ENCODE measurements around the gene PHC1.

- TF ChIP-seq GATA3 (IDR thresholded peaks at IDR 0.05; ENCODE audit: low read depth, low read length), result no peak
- no peak for TF ChIP-seq GATA2 (IDR thresholded peaks at IDR 0.05; ENCODE audit: low read depth, low read length)
Observed at GRCh38 chr12:8911606-8912268, 2.6 kb upstream of the PHC1 start.
